GM21576 (cell line): ENCODE data around the gene CPSF4.
"Not testable (repeated sequence)": the region's sequence is repeated elsewhere in the genome, so short reads cannot be mapped to it uniquely, and the experiment has no call there.

Experiments
- ATAC-seq: cut with Tn5 transposase; IDR thresholded peaks from one replicate; pipeline ENCODE4 v1.9.1; 2021; ENCODE audit warnings: mild to moderate bottlenecking, moderate library complexity; ENCODE audit not compliant: unreplicated experiment

CPSF4 gene

DNA sequence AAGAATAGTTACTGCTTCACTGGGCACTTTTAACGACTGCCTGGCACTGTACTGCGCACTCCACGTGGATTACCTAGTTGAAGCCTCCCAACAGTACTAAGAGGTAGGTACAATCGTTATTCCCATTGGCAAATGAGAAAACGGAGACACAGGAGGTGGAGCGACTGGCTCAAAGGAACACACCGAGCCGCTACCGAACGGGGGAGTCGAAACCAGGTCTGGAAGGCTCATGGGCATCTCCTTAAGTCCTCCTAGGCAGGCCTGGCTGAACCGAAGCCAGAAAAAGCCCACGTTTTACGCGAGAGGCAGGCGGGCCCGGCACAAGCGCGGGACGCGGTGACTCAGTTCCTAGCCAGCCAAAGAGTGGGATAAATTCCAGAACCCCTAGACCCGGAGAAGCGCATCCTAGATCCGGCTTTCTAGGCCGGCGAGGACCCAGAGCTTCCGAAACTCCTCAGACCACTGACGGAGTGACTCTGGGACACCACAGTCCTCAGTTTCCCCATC is 30.8 kb upstream of the CPSF4 start:
- no peak for ATAC-seq

DNA sequence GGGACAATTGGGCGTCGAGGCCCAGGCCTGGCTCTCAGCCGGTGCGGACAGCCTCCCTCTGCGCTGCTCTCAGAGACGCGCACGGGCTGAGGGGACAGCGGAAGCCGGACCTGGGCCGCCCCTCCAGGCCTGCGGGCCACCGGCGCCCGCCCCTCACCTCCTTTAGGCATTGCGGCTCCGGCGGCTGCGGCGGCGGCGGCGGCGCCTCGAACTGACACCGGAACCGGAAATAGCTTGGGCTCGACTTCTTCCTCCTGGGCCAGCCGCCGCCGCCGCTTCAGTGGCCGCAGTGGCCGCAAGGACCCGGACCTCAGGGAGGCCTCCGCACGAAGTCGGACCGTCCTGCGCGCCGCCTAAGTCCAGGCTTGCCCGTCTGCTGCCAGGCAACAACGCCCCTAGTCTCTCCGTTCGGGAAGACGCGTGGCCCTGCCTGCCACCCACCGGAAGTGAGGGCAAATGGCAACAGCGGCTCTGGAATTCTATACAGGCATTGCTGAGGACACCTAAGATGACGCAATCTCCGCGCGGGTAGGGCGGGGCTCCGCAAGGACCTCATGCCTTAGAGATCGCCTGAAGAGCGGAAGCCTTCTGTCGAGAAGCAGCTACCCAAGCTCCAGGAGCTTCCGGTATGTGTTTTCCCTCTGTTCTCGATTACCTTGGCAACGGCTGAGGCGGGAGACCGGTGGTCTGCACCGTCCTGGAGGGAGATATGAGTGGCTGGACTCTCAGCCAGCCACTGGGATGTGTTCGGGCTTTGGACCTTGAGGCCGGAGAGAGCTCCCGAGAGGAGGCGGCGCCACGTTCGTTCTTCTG is 30.2 kb upstream of the CPSF4 start, which contains the start of the genes BUD31 and PDAP1:
Gene BUD31, plus strand, starts transcription at position 591 of the 813 bp plus-strand sequence. CDS start 2,124 bp downstream, outside the sequence.
Gene PDAP1, minus strand, starts transcription at position 219 of the 813 bp plus-strand sequence. Its CDS starts 49 bp downstream, at position 170.
- peak; percentile 66 for ATAC-seq

DNA sequence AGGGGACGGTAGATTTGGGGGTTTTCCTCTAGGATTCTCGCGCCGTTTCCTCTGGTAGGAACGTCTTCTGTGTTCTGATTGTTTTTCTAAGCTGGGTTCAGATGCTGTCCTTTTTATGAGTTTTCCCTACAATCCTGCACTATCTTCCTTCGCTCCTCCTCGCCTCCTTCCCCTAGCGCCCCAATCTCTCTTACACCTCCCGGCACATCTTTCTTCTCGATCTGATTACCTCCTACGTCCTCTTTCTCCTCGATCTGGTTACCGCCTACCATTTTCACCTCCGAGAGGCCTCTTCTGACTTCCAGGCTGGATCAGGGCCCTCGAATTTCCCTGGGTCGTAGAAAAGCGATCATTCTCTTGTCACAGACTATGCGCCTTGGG is 29.6 kb upstream of the CPSF4 start:
- ATAC-seq: no peak

DNA sequence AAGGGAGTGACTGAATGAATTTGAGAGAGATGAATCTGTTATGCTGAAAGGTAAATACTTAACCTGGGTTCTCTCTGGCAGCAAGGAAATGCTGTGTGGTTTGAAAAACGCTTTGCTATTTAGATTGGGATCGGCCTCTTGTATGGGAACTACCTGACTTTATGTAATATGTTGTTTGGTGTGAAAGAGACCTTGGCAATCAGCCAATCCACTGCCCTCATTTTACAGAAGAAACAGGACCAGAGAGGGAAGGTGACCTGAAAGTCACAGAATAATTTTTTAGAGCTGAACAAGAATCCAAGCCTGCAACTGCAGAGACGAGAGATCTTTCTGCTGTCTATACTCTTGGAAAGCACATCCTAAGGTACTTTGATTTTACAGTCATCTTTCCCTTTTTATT is 28.9 kb upstream of the CPSF4 start:
- ATAC-seq: no peak

DNA sequence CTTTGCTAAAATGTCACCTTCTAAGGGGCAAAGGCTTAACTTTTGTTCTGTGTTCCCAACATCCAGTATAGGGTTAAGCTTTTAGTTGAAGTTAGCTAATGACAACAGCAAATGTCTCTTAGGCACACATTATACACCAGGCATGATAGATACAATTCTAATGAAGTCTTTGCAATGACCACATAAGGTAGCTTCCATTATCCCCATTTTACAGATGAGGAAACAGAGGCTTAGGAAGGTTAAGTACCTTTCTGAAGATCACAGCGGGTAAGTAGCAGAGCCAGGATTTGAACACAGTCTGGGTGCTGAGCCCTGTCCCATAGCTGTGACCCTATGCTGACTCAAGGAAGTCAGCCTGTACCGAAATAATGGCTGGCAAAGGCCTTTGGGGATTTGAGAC is 28.1 kb upstream of the CPSF4 start:
- ATAC-seq: no peak

DNA sequence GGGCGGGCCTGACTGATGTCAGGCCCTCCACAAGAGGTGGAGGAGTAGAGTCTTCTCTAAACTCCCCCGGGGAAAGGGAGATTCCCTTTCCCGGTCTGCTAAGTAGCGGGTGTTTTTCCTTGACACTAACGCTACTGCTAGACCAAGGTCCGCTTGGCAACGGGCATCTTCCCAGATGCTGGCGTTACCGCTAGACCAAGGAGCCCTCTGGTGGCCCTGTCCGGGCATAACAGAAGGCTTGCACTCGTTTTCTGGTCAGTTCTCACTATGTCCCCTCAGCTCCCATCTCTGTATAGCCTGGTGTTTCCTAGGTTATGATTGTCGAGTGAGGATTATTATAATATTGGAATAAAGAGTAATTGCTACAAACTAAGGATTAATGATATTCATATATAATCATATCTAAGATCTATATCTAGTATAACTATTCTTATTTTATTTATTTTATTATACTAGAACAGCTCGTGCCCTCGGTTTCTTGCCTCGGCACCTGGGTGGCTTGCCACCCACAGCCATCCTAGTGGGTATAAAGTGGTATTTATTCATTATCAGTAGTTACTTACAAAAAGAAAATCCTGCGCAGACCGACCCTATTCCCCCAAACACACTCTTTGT is 23.1 kb upstream of the CPSF4 start:
- ATAC-seq: not testable (repeated sequence)

DNA sequence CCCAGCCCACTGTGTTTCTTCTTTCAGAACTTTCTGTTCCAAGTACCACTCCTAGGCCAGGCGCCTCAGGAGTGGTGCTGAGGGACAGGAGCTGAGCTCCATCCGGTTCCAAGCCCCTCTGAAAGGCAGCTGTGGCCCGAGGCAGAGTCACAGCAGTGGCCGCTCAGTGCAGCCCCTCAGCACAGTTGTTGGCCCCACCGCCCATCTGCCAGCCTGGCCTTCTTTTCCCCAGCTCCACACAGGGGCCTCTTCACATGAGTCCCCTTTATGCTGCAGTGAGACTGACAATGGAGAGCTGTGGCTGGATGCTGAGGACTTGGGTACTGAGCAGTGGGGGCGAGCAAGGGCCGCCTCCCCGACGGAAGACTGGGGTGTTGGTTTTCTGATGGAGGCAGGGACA is 20.5 kb upstream of the CPSF4 start:
- no peak for ATAC-seq

DNA sequence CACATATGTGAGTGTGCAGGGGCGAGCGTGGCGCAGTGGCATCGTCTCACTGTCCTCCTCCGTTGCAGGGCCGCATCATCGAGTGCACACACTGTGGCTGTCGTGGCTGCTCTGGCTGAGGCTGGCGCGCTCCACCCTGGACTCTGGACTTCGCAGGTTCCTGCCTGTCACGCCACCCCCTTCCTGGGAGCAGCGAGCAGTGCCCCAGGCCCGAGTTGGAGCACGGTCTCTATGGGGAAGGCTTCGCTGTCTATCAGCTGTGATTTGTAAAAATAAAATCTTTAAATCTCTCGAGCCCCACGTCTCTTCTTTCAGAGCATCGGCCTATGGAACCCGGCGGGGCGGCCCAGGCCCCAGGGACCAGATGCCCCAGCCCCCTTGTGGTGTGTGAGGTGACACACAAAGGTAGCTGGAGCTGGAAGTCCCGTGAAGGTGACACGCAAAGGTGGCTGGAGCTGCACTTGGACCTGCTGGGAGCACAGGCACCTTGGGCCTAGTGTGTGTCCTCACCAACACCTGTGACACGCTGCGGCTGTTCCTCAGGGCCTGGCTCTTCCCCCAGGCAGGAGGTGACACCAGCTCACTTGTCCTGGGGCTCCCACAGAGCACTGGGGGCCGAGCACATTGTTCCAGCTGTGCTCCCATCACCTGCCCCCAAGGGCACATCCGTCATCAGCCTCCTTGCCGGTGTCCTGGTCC is 19.3 kb upstream of the CPSF4 start:
- no peak for ATAC-seq

DNA sequence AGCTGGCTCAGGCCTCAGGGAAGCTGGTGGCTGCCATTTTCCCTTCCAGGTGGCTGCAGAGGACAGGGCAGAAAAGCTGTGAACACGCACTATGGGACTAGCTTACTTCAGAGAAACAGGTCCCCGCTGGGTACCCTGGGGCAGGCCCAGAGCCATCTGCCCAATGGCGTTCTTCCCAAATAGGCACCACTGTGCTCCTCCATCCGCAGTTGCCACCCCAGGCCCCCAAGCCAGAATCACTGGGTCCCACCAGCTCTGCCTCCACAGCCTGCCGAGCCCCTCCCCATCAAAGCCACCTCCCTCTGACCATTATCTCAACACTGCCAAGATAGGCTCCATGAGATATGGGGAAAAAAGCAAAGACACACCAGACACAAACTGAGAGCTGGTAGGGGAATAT is 18.5 kb upstream of the CPSF4 start:
- ATAC-seq: no peak

DNA sequence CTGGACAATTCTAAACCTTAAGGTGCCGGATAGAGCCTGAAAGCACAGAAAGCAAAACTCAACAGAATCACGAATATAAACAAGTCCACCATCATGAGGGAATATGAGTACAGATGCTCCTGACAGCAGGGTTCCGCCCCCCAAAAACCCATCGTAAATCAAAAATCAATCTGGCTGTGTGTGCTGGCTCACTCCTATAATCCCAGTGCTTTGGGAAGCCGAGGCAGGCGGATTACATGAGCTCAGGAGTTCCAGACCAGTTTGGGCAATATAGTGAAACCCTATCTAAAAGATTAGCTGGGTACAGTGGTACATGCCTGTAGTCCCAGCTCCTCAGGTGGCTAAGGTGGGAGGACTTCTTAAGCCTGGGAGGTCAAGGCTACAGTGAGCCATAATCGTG is 17.8 kb upstream of the CPSF4 start:
- no peak for ATAC-seq

DNA sequence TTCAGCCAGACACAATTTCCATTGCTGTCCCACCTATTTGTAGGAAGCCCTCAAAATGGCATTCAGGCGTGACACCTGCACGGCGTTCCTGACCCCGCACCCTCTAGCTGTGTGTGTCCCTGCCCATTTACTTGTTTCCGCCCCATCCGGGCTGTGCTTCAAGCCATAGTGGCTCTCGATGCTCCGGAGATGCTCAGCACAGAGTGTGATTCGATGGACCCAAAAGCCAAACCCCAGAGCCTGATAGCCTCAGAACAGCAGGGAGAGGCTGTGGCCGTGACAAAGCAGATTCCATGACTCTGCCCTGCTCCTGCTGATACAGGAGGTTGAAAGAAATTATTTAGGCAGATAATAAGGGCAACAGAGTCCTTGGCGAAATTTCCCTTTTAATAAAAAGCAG is 16.6 kb upstream of the CPSF4 start:
- ATAC-seq: no peak

DNA sequence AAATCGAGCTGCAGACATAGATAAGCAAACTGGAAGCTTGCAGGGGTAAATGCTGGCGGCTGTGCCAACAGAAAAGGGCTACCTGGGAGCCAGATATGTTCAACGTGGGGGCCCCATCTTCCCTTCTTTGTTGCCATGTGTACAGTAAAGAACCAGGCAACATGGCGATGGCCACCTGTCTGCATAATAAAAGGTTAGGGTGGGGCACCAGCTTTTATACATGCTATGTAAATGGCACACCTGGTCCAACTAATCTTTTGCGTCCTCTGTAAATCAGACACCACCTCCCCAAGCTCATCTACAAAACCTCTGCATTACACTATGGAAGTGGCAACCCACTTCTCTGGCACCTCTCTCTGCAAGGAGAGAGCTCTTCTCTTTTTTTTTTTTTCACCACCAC is 16.1 kb upstream of the CPSF4 start:
- no peak for ATAC-seq

DNA sequence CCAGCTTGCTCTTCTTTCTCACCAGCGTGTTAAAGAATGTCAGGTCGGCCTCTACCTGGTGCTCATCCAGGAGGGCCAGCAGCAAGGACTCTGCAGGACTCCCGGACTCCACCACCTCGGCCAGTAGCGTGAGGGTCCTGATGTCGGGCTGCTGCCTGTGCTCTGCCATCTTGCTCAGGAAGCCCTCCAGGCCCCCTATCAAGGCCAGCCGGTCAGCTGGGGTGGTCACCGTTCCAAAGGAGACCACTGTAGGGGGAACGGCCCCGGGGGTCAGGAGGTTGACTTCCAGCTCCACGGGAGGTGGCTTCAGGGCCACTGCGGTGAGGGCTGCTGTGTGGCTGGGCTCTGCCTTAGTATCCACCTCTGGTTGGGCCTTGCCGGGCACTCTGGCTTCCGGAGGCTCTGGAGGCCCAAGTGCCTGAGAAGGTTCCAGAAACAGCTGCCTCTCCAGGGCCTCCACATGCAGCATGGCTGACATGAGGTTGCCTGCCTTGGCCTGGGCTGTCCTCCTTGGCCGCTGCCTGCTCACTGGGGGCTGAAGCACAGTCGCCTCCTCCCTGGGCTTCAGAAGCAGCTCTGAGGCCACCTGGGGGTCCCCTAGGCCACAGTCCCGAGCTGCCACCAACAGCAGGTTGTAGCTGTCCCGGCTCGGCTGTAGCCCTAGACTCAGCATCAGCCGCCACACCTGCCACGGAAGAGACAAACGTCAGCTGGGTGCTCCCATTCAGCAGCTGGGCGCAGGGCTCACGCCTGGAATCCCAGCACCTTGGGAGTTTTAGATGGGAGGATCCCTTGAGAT is 13.6 kb upstream of the CPSF4 start:
- no peak for ATAC-seq

DNA sequence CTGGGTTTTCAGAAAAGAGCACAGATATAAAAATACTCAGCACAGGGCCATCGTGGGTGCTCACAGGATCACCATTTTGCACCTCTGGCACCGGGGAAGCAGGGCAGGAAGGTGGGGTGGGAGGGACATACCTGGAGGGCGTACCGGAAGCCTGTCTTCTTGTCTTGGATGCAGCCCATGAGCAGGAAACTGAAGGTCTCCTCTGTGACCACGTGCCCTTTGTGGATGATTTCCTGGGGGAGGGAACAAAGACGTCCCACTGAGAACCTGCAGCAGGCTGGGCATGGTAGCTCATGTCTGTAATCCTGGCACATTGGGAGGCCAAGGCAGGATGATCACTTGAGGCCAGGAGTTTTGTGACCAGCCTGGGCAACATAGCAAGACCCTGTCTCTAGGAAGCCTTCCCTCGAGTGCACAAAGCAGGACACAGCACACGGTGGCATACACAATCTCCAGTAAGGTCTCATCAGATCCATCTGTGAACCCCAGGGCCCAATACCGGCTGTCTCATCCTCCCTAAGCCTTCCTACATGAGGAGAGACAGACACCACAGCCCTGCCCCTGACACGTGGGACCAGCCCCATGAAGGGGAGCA is 9.7 kb upstream of the CPSF4 start:
- ATAC-seq: no peak

DNA sequence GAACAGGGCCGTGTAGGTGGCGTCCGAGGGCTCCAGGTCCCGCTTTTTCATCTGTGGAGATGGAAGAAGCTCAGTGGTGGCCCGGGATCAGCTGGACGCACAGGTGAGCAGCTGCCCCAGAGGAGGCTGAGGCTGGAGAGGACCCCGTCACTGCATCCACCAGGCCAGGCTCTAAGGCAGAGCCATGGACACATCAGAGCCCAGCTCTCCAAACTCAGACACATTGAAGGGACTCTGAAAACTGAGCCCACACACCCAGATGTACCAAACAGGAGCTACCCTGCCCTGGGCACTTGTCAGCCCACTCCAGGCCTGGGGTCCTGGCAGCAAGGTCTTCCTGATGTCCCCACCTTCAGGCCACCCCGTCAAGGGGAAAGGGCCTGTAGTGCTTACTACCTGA is 9.0 kb upstream of the CPSF4 start:
- no peak for ATAC-seq

DNA sequence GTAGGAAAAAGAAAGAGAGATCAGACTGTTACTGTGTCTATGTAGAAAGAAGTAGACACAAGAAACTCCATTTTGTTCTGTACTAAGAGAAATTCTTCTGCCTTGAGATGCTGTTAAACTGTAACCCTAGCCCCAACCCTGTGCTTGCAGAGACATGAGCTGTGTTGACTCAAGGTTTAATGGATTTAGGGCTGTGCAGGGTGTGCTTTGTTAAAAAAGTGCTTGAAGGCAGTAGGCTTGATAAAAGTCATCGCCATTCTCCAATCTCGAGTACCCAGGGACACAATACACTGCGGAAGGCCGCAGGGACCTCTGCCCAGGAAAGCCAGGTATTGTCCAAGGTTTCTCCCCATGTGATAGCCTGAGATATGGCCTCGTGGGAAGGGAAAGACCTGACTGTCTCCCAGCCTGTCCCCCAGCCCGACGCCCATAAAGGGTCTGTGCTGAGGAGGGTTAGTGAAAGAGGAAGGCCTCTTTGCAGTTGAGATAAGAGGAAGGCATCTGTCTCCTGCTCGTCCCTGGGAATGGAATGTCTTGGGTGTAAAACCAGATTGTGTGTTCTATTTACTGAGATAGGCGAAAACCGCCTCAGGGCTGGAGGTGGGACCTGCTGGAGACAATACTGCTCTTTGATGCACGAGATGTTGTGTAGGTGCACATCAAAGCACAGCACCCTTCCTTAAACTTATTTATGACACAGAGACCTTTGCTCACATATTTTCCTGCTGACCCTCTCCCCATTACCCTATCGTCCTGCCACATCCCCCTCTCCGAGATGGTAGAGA is 6.8 kb upstream of the CPSF4 start:
- not testable (repeated sequence) for ATAC-seq

DNA sequence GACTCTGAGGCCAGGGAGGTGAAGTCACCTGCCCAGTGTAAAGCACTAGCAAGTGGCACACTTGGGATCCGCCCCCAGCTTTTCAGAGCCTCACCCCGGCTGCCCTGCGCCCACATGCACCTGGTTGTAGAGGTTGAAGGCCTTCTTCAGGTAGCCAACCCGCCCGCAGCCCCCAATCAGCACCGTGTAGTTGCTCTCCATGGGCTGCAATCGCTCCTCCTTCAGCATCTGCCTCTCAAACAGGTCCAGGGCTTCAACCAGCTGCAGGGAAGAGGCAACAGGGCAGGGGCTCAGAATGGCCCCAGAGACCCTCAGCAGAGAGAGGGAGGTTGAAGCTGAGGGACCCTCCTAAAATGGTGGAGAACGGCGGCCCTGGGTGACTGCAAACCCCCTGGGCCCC is 5.6 kb upstream of the CPSF4 start:
- ATAC-seq: no peak

DNA sequence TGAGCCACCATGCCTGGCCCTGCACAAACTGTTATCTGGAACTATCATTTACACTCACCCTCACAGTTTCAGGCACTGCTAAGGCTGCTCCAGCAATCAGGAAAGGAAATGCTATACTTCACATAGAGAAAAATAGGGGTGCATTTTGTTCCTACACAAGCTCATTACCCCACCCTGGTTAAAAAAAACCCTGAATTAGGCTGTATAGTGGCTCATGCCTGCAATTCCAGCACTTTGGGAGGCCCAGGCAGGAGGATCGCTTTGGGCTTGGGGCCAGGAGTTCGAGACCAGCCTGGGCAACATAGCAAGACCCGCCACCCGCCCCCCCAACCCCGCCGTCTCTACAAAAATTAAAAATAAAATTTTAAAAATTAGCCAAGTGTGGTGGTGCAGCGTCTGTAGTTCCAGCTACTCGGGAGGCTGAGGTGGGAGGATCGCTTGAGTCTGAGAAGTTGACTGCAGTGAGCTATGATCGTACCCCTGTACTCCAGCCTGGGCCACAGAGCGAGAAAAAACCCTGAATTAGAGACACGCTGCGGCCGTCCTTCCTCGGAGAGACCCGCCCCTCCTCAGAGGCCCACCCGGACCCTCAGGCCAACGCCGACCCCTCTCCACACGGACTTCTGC is 684 bp upstream of the CPSF4 start:
- ATAC-seq: peak; percentile 2

DNA sequence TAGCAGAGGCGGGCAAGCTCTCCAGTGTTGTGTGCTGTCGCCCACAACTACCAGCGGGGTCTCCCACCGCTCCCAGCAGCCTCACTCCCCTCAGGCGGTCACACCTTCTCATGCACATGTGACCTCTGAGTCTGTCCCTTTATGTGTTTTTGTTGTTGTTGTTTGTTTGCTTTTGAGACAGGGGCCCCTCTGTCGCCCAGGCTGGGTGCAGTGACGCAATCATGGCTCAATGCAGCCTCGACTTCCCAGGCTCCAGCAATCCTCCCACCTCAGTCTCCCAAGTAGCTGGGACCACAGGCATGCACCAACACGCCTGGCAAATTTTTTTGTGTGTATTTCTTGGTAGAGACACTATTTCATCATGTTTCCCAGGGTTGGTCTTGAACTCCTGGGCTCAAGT is 1.5 kb downstream of the CPSF4 start:
- no peak for ATAC-seq
